ENCODE measurements around the gene HAPLN3.

The HAPLN3 gene

GRCh38 chr15:88858934-88859333, 36.4 kb downstream of the HAPLN3 start:
- no peak for DNase-seq

- DNase-seq, result no peak
Measured at GRCh38 chr15:88852476-88852875, 42.9 kb downstream of the HAPLN3 start.

GRCh38 chr15:88849376-88850072, 45.8 kb downstream of the HAPLN3 start:
- DNase-seq, result no peak

- no peak for DNase-seq
Measured at GRCh38 chr15:88848203-88848602, 47.1 kb downstream of the HAPLN3 start.

GRCh38 chr15:88847144-88847543, 48.2 kb downstream of the HAPLN3 start:
- no peak for DNase-seq

- no peak for DNase-seq
Measured at GRCh38 chr15:88845616-88846015, 49.7 kb downstream of the HAPLN3 start.

- no peak for DNase-seq
Measured at GRCh38 chr15:88844749-88845386, 50.5 kb downstream of the HAPLN3 start.

GRCh38 chr15:88843334-88843733, 52.0 kb downstream of the HAPLN3 start:
- DNase-seq, result no peak

- DNase-seq, result no peak
Measured at GRCh38 chr15:88842156-88842555, 53.2 kb downstream of the HAPLN3 start.

GRCh38 chr15:88841236-88841635, 54.1 kb downstream of the HAPLN3 start:
- DNase-seq, result no peak

GRCh38 chr15:88839961-88840360, 55.4 kb downstream of the HAPLN3 start:
- no peak for DNase-seq

- DNase-seq, result no peak
Measured at GRCh38 chr15:88839146-88839545, 56.2 kb downstream of the HAPLN3 start.

GRCh38 chr15:88838667-88839066, 56.7 kb downstream of the HAPLN3 start:
- no peak for DNase-seq

- no peak for DNase-seq
Measured at GRCh38 chr15:88835646-88836045, 59.7 kb downstream of the HAPLN3 start.

GRCh38 chr15:88835119-88835518, 60.2 kb downstream of the HAPLN3 start:
- no peak for DNase-seq

- DNase-seq, result peak; percentile 75
Measured at GRCh38 chr15:88834211-88834812, 61.0 kb downstream of the HAPLN3 start.

GRCh38 chr15:88833731-88834100, 61.6 kb downstream of the HAPLN3 start:
- DNase-seq, result peak; percentile 65

GRCh38 chr15:88832820-88833730, 62.3 kb downstream of the HAPLN3 start:
- DNase-seq, result no peak

GRCh38 chr15:88830016-88830415, 65.3 kb downstream of the HAPLN3 start:
- DNase-seq, result no peak

GRCh38 chr15:88828791-88829190, 66.6 kb downstream of the HAPLN3 start:
- no peak for DNase-seq

Data from islet precursor cell (in vitro differentiated cells).